Activated CD4-positive, alpha-beta T cell treated with anti-CD3 and anti-CD28 coated beads for 36 hours (primary cell): Measurements from ENCODE around the gene TPBG. TPM values are rescaled to one million over a fixed set of nuclear protein-coding genes. Genes with fewer than 3 reads are reported as not detected.

Source experiments
- ATAC-seq: fragments of 200-7000 bp; cut with Tn5 transposase; one replicate; pipeline ENCODE4 v1.10.0; 2021; ENCODE audit warnings: mild to moderate bottlenecking, moderate library complexity
- CTCF ChIA-PET: fragments of 350-600 bp; sonication (Branson Sonifier 250); formaldehyde crosslinking; loops from one replicate; lab custom pipeline; 2021; ENCODE audit warnings: antibody characterized with exemption; lab: Charles Lee
- POLR2A ChIA-PET: fragments of 350-600 bp; sonication (Branson Sonifier 250); formaldehyde crosslinking; loops from one replicate; lab custom pipeline; 2021; ENCODE audit warnings: antibody characterized with exemption, inconsistent platforms; lab: Charles Lee
- DNase-seq: peaks from one replicate; pipeline ENCODE4 v3.0.0-alpha.2; 2020
- H3K27ac Mint-ChIP-seq: one replicate; pipeline ENCODE4 v1.8.0; 2021; ENCODE audit warnings: mixed read lengths
- H3K27me3 Mint-ChIP-seq: one replicate; pipeline ENCODE4 v1.8.0; 2021; ENCODE audit warnings: mixed read lengths
- H3K36me3 Mint-ChIP-seq: one replicate; pipeline ENCODE4 v1.8.0; 2021; ENCODE audit warnings: low read depth, mixed read lengths
- H3K4me1 Mint-ChIP-seq: one replicate; pipeline ENCODE4 v1.8.0; 2021; ENCODE audit warnings: mixed read lengths
- H3K4me3 Mint-ChIP-seq: one replicate; pipeline ENCODE4 v1.8.0; 2021; ENCODE audit warnings: mild to moderate bottlenecking, moderate library complexity, mixed read lengths
- H3K9me3 Mint-ChIP-seq: one replicate; pipeline ENCODE4 v1.8.0; 2021; ENCODE audit warnings: low read depth, mixed read lengths
- intact Hi-C, 2 experiments: fragments of 100-400 bp; cut with DNase I in 1 of 2; cut with micrococcal nuclease in 1 of 2; formaldehyde crosslinking; loops; one replicate each; pipeline versions ENCODE4 v1.14.2 to v1.15.1; 2022 to 2024; cut with DNase I, micrococcal nuclease
- total RNA-seq, 2 experiments: library from RNA; stranded (reverse); gene quantifications; one replicate each; pipeline ENCODE4 v1.2.3, GENCODE V29; 2021

Gene TPBG
- total RNA-seq, 2 experiments from 2014 or later: 0.33 to 0.43 TPM

- Mint-ChIP-seq H3K4me1 (peaks cover 17% of the 10 kb centered on the region), H3K4me3 (no peak overlapping the region), H3K27ac (no peak overlapping the region), H3K36me3 (no peaks in the 10 kb centered on the region), H3K9me3 (no peaks in the 10 kb centered on the region), H3K27me3 (peaks cover 51% of the 10 kb centered on the region)
- DNase-seq (no peak), ATAC-seq (no peak)
- CTCF ChIA-PET: no interaction called here
- intact Hi-C loops: loop anchor here (5.0 to 10.0 kb wide), 2 partner anchors 693 to 830 kb away; partner anchors contain the start of genes PGM3 (in 1 of the 2) and RWDD2A (in 1 of the 2)
- POLR2A ChIA-PET: interaction anchor here (0.7 kb wide), 1 partner anchor 705 kb away, joined by 3 read pairs; the partner anchor contains the start of gene DOP1A
Observed at GRCh38 chr6:82362144-82362543, 1.5 kb upstream of the TPBG start.

DNA sequence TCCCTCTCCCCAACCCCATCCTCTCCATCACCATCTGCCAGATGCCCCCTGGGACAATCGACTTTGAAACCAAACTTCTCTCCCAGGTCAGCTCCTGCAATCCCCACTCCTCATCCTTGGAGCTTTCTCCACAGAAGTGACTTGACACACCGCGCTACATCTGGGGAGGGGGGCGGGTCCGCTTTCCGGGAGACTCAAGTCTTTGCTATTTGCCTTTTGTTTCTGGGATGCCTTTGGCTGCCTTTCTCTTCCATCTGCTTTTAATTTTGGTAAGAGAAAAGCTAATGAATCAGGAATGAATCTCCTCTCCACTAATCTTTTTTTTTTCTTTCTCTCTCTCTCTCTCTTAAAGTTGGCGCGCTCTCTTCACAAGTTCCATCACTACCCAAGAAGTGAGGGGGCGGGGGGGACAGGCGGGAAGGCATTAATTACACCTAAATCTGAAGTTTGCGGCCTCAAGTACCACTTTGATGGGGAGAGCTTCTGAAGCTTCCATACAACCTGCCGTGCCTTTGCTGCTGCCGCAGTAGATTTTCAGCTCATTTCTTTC is 664 bp upstream of the TPBG start:
- Mint-ChIP-seq H3K27me3 (peaks cover 51% of the 10 kb centered on the region), H3K4me3 (peak overlapping the region; percentile 74), H3K9me3 (no peaks in the 10 kb centered on the region), H3K27ac (no peak overlapping the region), H3K4me1 (peaks cover 17% of the 10 kb centered on the region), H3K36me3 (no peaks in the 10 kb centered on the region)
- POLR2A ChIA-PET: no interaction called here
- DNase-seq (peak; percentile 19), ATAC-seq (no peak)
- CTCF ChIA-PET: interaction anchor here (0.5 to 1.3 kb wide), 3 partner anchors 50 to 1969 kb away, joined by 3 to 4 read pairs (median 4); no protein-coding TSS in a partner anchor
- intact Hi-C loops: loop anchor here (5.0 to 10.0 kb wide), 2 partner anchors 692 to 829 kb away; partner anchors contain the start of genes PGM3 (in 1 of the 2) and RWDD2A (in 1 of the 2)

DNA sequence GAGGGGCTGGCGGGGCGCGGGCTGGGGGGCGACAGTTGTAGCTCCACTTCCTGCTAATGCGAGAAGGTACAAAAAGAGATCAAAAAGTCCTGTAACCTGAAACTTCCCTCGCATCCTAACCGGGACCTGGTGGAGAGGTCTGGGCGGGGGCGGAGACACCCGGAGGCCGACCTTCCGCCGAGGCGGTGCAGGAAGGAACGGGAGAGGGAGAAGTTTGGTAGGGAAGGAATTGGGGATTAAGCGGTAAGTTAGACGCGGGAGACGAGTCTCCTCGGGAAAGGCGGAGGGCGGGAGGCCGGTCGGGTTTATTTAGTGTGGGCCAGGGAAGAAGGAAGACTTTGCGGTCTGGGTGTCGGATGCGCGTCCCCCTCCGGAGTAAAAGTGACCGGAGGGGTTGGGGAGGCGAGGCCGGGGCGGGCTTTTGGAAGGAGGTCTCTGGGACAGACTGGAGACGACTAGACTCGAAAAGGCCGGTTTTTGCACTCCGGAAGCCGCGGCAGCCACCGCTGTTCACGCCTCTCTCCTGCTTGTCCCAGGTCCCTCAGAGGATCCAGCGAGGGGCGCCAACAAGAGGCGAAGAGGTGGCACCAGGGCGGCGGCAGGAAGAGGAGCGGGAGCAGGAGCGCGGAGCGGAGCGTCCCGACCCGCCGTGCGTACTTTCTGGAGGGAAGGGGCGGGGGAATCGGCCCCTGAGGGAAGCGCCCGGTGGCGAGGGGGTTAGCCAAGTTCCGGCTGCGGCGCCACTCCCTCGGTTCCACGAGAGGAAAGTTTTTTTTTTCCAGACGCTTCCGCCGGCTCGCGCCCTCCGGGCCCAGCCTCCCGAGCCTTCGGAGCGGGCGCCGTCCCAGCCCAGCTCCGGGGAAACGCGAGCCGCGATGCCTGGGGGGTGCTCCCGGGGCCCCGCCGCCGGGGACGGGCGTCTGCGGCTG is 734 bp downstream of the TPBG start:
- Mint-ChIP-seq H3K27ac (no peak overlapping the region), H3K4me3 (peak overlapping the region; percentile 74), H3K4me1 (peaks cover 17% of the 10 kb centered on the region), H3K36me3 (no peaks in the 10 kb centered on the region), H3K27me3 (peaks cover 51% of the 10 kb centered on the region), H3K9me3 (no peaks in the 10 kb centered on the region)
- ChIA-PET POLR2A (no interaction called here), CTCF (interaction anchor here (1.3 kb wide), 1 partner anchor 693 kb away, joined by 4 read pairs; no protein-coding TSS in a partner anchor)
- DNase-seq (peak; percentile 41), ATAC-seq (peak; percentile 37)
- intact Hi-C loops: loop anchor here (5.0 to 10.0 kb wide), 2 partner anchors 690 to 828 kb away; partner anchors contain the start of genes PGM3 (in 1 of the 2) and RWDD2A (in 1 of the 2)

- H3K36me3 Mint-ChIP-seq: no peaks in the 10 kb centered on the region
- ChIA-PET POLR2A (no interaction called here), CTCF (interaction anchor here (0.6 kb wide), 2 partner anchors 94 to 608 kb away, joined by 3 read pairs; no protein-coding TSS in a partner anchor)
- H3K4me3 Mint-ChIP-seq: peak overlapping the region; percentile 48
- ATAC-seq (peak; percentile 5), DNase-seq (peak; percentile 14)
- no peaks in the 10 kb centered on the region for H3K9me3 Mint-ChIP-seq
- intact Hi-C loops: loop anchor here in 1 of 2 experiments (10.0 kb wide), 1 partner anchor 690 kb away; no protein-coding TSS in a partner anchor
- peaks cover 17% of the 10 kb centered on the region for H3K4me1 Mint-ChIP-seq
- no peak overlapping the region for H3K27ac Mint-ChIP-seq
- H3K27me3 Mint-ChIP-seq: peaks cover 49% of the 10 kb centered on the region
Observed at GRCh38 chr6:82365016-82365795, 1.6 kb downstream of the TPBG start.

GRCh38 chr6:82367704-82368103 is 4.1 kb downstream of the TPBG start:
- Mint-ChIP-seq H3K4me1 (peaks cover 17% of the 10 kb centered on the region), H3K27ac (no peak overlapping the region), H3K36me3 (no peaks in the 10 kb centered on the region), H3K4me3 (no peak overlapping the region), H3K9me3 (no peaks in the 10 kb centered on the region), H3K27me3 (peaks cover 36% of the 10 kb centered on the region)
- ATAC-seq (no peak), DNase-seq (no peak)
- intact Hi-C loops: loop anchor here in 1 of 2 experiments (10.0 kb wide), 1 partner anchor 687 kb away; no protein-coding TSS in a partner anchor
- CTCF ChIA-PET: no interaction called here
- POLR2A ChIA-PET: no interaction called here

- DNase-seq (no peak), ATAC-seq (no peak)
- Mint-ChIP-seq H3K27me3 (peaks cover 18% of the 10 kb centered on the region), H3K4me3 (no peak overlapping the region), H3K27ac (no peak overlapping the region), H3K36me3 (no peaks in the 10 kb centered on the region), H3K9me3 (peaks cover 2% of the 10 kb centered on the region), H3K4me1 (no peaks in the 10 kb centered on the region)
- ChIA-PET CTCF (interaction anchor here (1.4 kb wide), 2 partner anchors 11 to 59 kb away, joined by 3 to 5 read pairs; no protein-coding TSS in a partner anchor), POLR2A (no interaction called here)
- intact Hi-C loops: no loop called here
Observed at GRCh38 chr6:82370788-82371187, 7.2 kb downstream of the TPBG start.

GRCh38 chr6:82371799-82372546 is 8.4 kb downstream of the TPBG start:
- ATAC-seq (no peak), DNase-seq (no peak)
- Mint-ChIP-seq H3K4me3 (no peak overlapping the region), H3K36me3 (no peaks in the 10 kb centered on the region), H3K27me3 (peaks cover 11% of the 10 kb centered on the region), H3K27ac (no peak overlapping the region), H3K9me3 (peaks cover 2% of the 10 kb centered on the region), H3K4me1 (no peaks in the 10 kb centered on the region)
- ChIA-PET POLR2A (no interaction called here), CTCF (interaction anchor here (1.4 kb wide), 2 partner anchors 10 to 57 kb away, joined by 3 to 5 read pairs; no protein-coding TSS in a partner anchor)
- intact Hi-C loops: no loop called here

DNA sequence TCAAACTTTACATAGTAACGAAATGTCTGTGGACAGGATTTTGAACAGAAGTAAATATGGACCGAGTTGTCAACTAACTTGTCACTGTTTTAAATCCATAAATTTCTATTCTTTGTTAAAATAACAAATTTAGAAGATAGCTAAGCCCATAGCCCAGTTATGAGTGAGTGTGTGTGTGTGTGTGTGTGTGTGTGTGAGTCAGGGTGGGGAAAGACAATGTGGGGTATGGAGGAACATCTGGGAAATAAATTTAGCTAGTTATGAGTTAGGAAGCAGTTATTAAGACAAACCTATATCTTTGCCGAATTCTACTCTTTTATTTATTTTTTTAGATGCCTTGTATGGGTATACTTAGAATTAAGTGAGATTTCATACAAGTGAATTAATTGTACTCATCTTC is 9.0 kb downstream of the TPBG start:
- no peaks in the 10 kb centered on the region for H3K4me1 Mint-ChIP-seq
- H3K27me3 Mint-ChIP-seq: peaks cover 11% of the 10 kb centered on the region
- H3K36me3 Mint-ChIP-seq: no peaks in the 10 kb centered on the region
- POLR2A ChIA-PET: interaction anchor here (0.7 kb wide), 1 partner anchor 190 kb away, joined by 5 read pairs; no protein-coding TSS in a partner anchor
- H3K9me3 Mint-ChIP-seq: peaks cover 2% of the 10 kb centered on the region
- no peak for DNase-seq
- CTCF ChIA-PET: no interaction called here
- no peak overlapping the region for H3K4me3 Mint-ChIP-seq
- H3K27ac Mint-ChIP-seq: no peak overlapping the region
- intact Hi-C loops: no loop called here
- ATAC-seq: no peak

GRCh38 chr6:82374516-82374915 is 10.9 kb downstream of the TPBG start:
- Mint-ChIP-seq H3K4me1 (no peaks in the 10 kb centered on the region), H3K27ac (no peak overlapping the region), H3K9me3 (peaks cover 2% of the 10 kb centered on the region), H3K27me3 (peaks cover 9% of the 10 kb centered on the region), H3K4me3 (no peak overlapping the region), H3K36me3 (no peaks in the 10 kb centered on the region)
- DNase-seq (no peak), ATAC-seq (no peak)
- ChIA-PET CTCF (no interaction called here), POLR2A (no interaction called here)
- intact Hi-C loops: no loop called here

- no peak overlapping the region for H3K4me3 Mint-ChIP-seq
- no peak for ATAC-seq
- H3K4me1 Mint-ChIP-seq: no peaks in the 10 kb centered on the region
- ChIA-PET CTCF (no interaction called here), POLR2A (no interaction called here)
- H3K27ac Mint-ChIP-seq: no peak overlapping the region
- peaks cover 2% of the 10 kb centered on the region for H3K9me3 Mint-ChIP-seq
- peaks cover 8% of the 10 kb centered on the region for H3K27me3 Mint-ChIP-seq
- intact Hi-C loops: no loop called here
- no peaks in the 10 kb centered on the region for H3K36me3 Mint-ChIP-seq
- DNase-seq: no peak
Observed at GRCh38 chr6:82376636-82377035, 13.0 kb downstream of the TPBG start.
